Measurements from ENCODE around the gene WNT9A. TPM values are rescaled to one million over a fixed set of nuclear protein-coding genes. Genes with fewer than 3 reads are reported as not detected.

The WNT9A gene
- total and polyA plus RNA-seq, 2 of the 4 experiments (the other 2 are of a cell fraction) = 0.18 to 0.36 TPM

DNA sequence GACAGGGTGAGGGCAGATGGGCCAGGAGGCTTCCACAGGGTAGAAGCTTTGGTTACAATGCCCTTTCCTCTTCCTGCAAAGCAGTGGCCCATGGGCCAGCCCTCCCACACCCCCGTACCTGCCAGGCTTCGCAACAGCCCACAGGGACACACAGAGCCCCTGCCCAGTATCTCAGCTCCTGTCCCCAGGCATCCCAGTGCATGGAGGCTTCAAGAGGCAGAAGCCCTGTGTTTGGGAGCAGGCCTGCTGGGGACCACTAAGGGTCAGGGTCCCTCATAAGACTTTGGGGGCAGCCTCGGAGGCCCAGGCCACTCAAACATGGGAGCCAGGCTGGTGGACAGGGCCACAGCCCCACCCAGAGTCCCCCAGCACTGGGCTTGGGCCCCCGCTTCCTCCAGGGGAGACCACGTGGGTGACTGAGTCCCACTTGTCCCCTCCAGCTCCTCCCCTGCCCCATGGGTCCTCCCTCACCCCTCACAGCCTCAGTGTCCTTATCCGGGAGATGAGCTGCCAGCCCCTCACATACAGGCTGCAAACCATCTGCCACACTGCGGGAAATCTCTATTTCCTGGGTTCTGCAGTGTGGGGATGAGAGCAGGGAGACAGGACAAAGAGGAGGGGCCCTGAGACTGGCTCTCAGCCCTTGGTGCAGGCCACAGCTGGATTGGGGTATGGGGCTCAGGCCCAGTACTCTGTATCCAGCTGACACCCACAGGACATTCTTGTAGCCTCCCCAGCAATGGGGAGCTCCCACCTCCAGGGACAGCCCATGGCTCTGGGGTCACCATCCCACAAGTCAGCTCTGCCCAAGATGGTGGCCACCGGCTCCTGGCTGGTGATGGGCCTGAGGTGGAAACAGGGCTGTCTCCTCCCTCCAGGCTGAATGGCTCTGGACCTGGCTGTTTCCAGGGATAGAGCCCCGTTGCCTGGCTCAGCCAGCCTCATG, 50.7 kb downstream of the WNT9A start (continued):
- no peak for TF ChIP-seq MAZ (IDR thresholded peaks at IDR 0.05; ENCODE audit: borderline replicate concordance, low read depth, low read length)

DNA sequence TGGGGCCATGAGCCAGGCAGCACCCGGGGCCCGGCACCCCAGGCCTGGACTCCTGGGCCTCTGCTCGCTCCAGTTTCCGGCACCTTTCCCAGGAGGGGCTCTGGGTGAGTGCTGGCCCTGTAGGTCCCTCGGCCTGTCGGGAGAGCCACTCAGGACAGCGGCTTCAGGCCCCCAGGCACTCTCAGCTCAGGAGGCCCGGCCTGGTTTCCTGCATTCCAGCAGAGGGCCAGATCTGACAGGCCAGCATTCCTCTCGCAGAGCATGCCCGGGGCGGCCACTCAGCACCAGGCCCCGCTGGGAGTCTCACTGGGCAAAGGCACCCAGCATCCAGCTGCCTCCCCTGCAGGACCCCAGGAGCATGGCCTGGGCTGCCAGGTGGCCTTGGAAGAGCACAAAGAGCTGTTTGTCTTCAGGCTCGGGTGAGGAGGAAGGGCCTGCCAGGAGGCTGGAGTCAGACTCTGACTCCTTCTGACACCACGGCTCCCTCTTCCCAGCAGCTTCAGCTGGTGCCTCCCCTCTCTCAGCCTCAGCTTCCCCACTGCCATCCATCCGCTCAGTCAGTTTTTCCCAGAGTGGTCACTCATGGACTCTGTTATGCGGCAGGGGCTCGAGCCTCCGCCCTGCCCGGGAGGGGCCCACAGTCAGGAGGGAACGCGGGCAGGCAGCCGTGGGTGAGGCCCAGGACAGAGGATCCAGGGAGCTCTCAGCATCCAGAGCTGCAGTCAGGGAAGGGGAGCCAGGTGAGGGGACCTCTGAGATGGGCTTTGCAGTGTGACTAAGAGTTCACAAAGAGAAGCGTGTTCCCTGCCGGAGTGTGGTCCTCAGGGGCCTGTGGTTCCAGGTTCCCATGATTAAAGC, 51.7 kb downstream of the WNT9A start:
- no peaks in the 10 kb centered on the region for H3K36me3 ChIP-seq (ENCODE audit: control insufficient read depth, insufficient read depth, low read length)
- H3K79me1 ChIP-seq (ENCODE audit: low read depth in 1 of 2, low read length in 2 of 2) = no peaks in the 10 kb centered on the region
- H2AK5ac ChIP-seq (ENCODE audit: low read depth, low read length) = no peak overlapping the region
- H3K27ac ChIP-seq (ENCODE audit: insufficient read depth, low read length) = no peak overlapping the region
- no peak overlapping the region for H4K8ac ChIP-seq (ENCODE audit: low read depth in 2 of 2, low read length in 2 of 2)
- peak overlapping the region; percentile 29 for H2AFZ ChIP-seq (replicated peaks; ENCODE audit: low read length, poor library complexity)
- H3K4ac ChIP-seq (ENCODE audit: low read depth, low read length) = no peak overlapping the region
- BruUV-seq (replicated peaks) = no TSS peak
- no peak overlapping the region for H4K5ac ChIP-seq (ENCODE audit: low read depth, low read length)
- peak overlapping the region; percentile 19 for H2AK9ac ChIP-seq (replicated peaks; ENCODE audit: low read depth, low read length, poor library complexity)
- peak; percentile 83 for ATAC-seq (ENCODE audit: low read depth)
- 61% methylated on average over 15 of the region's 24 CpGs; no CpG with 5 or more reads in 1 of the 2 experiments for WGBS, 2 experiments (ENCODE audit: extremely low coverage in 2 of 2, insufficient read length in 1 of 2)
- peak; percentile 5 for DNase-seq
- in situ Hi-C loops (cut with MboI; ENCODE audit: low sequenced_read_pairs) (no loop called here), dilution Hi-C loops (cut with HindIII; ENCODE audit: low sequenced_read_pairs, unreplicated experiment) (no loop called here), intact Hi-C loops (cut with micrococcal nuclease) (no loop called here)
- no peak overlapping the region for H2BK15ac ChIP-seq (ENCODE audit: low read depth, low read length)
- H4K20me1 ChIP-seq (ENCODE audit: insufficient read depth, low read length) = no peaks in the 10 kb centered on the region
- no peak overlapping the region for H2BK120ac ChIP-seq (ENCODE audit: low read depth, low read length)
- H2BK5ac ChIP-seq (ENCODE audit: low read depth, low read length, poor library complexity, severe bottlenecking) = no peak overlapping the region
- H3K14ac ChIP-seq (replicated peaks; ENCODE audit: low read depth, low read length) = no peak overlapping the region
- ChIA-PET POLR2A (ENCODE audit: unreplicated experiment) (no interaction called here), CTCF (interaction anchor here (0.5 kb wide), 1 partner anchor 166 kb away, joined by 7 read pairs; no protein-coding TSS in a partner anchor)
- no peak overlapping the region for H3K18ac ChIP-seq (ENCODE audit: low read depth, low read length)
- H3K4me1 ChIP-seq (ENCODE audit: control insufficient read depth, insufficient read depth, low read length) = no peaks in the 10 kb centered on the region; the same call in 1 of the 2 replicates
- no peak overlapping the region for H3K4me2 ChIP-seq (ENCODE audit: low read depth, low read length)
- H4K91ac ChIP-seq (ENCODE audit: insufficient read depth, low read depth, low read length) = no peak overlapping the region
- no peaks in the 10 kb centered on the region for H3K9me3 ChIP-seq (ENCODE audit: control insufficient read depth, insufficient read depth, low read length)
- H3K4me3 ChIP-seq (ENCODE audit: insufficient read depth, low read depth, low read length) = no peak overlapping the region
- H3K56ac ChIP-seq (ENCODE audit: extremely low read depth, insufficient read depth, low read length) = no peak overlapping the region
- no peak overlapping the region for H3K9ac ChIP-seq (ENCODE audit: low read depth, low read length)
- no peak overlapping the region for H3K23ac ChIP-seq (ENCODE audit: low read depth, low read length)
- no peaks in the 10 kb centered on the region; the same call in 1 of the 2 replicates for H3K27me3 ChIP-seq (ENCODE audit: control insufficient read depth, insufficient read depth, low read length)
- no peak overlapping the region for H2BK20ac ChIP-seq (ENCODE audit: low read depth, low read length)
- H3K9me1 ChIP-seq (ENCODE audit: insufficient read depth, low read length) = no peaks in the 10 kb centered on the region
- TF ChIP-seq BHLHE40 (IDR thresholded peaks at IDR 0.05; ENCODE audit: low read depth, low read length) = no peak
- TF ChIP-seq POLR2A (IDR thresholded peaks at IDR 0.05; ENCODE audit: low read depth, low read length) = no peak
- TF ChIP-seq SMC3 (IDR thresholded peaks at IDR 0.05; ENCODE audit: low read depth, low read length) = no peak
- TF ChIP-seq RAD21 (IDR thresholded peaks at IDR 0.05; ENCODE audit: low read length) = no peak
- TF ChIP-seq, protein P1, sequence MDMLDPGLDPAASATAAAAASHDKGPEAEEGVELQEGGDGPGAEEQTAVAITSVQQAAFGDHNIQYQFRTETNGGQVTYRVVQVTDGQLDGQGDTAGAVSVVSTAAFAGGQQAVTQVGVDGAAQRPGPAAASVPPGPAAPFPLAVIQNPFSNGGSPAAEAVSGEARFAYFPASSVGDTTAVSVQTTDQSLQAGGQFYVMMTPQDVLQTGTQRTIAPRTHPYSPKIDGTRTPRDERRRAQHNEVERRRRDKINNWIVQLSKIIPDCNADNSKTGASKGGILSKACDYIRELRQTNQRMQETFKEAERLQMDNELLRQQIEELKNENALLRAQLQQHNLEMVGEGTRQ (IDR thresholded peaks at IDR 0.05; ENCODE audit: low read depth, low read length) = no peak
- TF ChIP-seq MXI1 (IDR thresholded peaks at IDR 0.05; ENCODE audit: borderline replicate concordance, low read depth, low read length) = no peak
- TF ChIP-seq MAZ (IDR thresholded peaks at IDR 0.05; ENCODE audit: borderline replicate concordance, low read depth, low read length) = no peak
- no peak for TF ChIP-seq MAFK (IDR thresholded peaks at IDR 0.05; ENCODE audit: low read depth, low read length)
